DOHH2 (cell line): ENCODE results near the gene MED13L.

Experiments
- H3F3A ChIP-seq: fragments of 200-600 bp; sonication (generic), shearing (Covaris generic); 2 replicates; pipeline ENCODE4 v1.6.0; 2016; ENCODE audit warnings: antibody characterized with exemption, mild to moderate bottlenecking; ENCODE audit not compliant: control insufficient read depth, insufficient read depth
- H3K27ac ChIP-seq: fragments of 200-600 bp; sonication (generic); 2 replicates; pipeline ENCODE4 v1.5.1; 2014; ENCODE audit warnings: low read depth, mild to moderate bottlenecking, low read length, moderate library complexity
- H3K27me3 ChIP-seq: fragments of 200-600 bp; sonication (generic); 2 replicates; pipeline ENCODE4 v1.6.1; 2014; ENCODE audit warnings: mild to moderate bottlenecking, low read length, mixed read lengths; ENCODE audit not compliant: control insufficient read depth
- H3K36me3 ChIP-seq: fragments of 200-600 bp; sonication (generic); 2 replicates; pipeline ENCODE4 v1.6.1; 2014; ENCODE audit warnings: mild to moderate bottlenecking, low read length, moderate library complexity, mixed read lengths; ENCODE audit not compliant: control insufficient read depth
- H3K4me1 ChIP-seq: fragments of 200-600 bp; sonication (generic); 2 replicates; pipeline ENCODE4 v1.6.1; 2014; ENCODE audit warnings: mild to moderate bottlenecking, low read length, mixed read lengths; ENCODE audit not compliant: control insufficient read depth
- H3K4me2 ChIP-seq: fragments of 200-600 bp; sonication (generic); 2 replicates; pipeline ENCODE4 v1.6.0; 2014; ENCODE audit warnings: mild to moderate bottlenecking, low read length, moderate library complexity
- H3K4me3 ChIP-seq: fragments of 200-600 bp; sonication (generic); 2 replicates; pipeline ENCODE4 v1.5.1; 2014; ENCODE audit warnings: mild to moderate bottlenecking, low read length, mixed read lengths
- H3K79me2 ChIP-seq: fragments of 200-600 bp; sonication (generic); 2 replicates; pipeline ENCODE4 v1.6.1; 2014; ENCODE audit warnings: mild to moderate bottlenecking, low read length, mixed read lengths; ENCODE audit not compliant: control insufficient read depth
- H3K9me2 ChIP-seq: fragments of 200-600 bp; sonication (generic); replicated peaks from 2 replicates; pipeline ENCODE4 v1.6.1; 2014; ENCODE audit warnings: mild to moderate bottlenecking, low read length, mixed read lengths; ENCODE audit not compliant: control insufficient read depth
- H3K9me3 ChIP-seq: fragments of 200-600 bp; sonication (generic); 2 replicates; pipeline ENCODE4 v1.6.1; 2014; ENCODE audit warnings: antibody characterized with exemption, low read length, mixed read lengths; ENCODE audit not compliant: control insufficient read depth, insufficient read depth
- H4K20me1 ChIP-seq: fragments of 200-600 bp; sonication (generic); 2 replicates; pipeline ENCODE4 v1.6.0; 2014; ENCODE audit warnings: low read depth, mild to moderate bottlenecking, antibody characterized with exemption, low read length, moderate library complexity; ENCODE audit not compliant: control insufficient read depth, insufficient read depth
- EZH2phosphoT487 ChIP-seq: fragments of 200-600 bp; sonication (generic); IDR thresholded peaks from 2 replicates; pipeline ENCODE4 v1.6.1; 2017; ENCODE audit warnings: borderline replicate concordance, mild to moderate bottlenecking, antibody characterized with exemption, low read length, moderate library complexity, mixed read lengths
- TF ChIP-seq, protein P1 (sequence below): fragments of 200-600 bp; sonication (generic); IDR thresholded peaks from one replicate; pipeline ENCODE4 v1.5.1; 2014; ENCODE audit warnings: antibody characterized with exemption, mild to moderate bottlenecking, low read depth, low read length; ENCODE audit not compliant: poor library complexity, severe bottlenecking

Gene MED13L

DNA sequence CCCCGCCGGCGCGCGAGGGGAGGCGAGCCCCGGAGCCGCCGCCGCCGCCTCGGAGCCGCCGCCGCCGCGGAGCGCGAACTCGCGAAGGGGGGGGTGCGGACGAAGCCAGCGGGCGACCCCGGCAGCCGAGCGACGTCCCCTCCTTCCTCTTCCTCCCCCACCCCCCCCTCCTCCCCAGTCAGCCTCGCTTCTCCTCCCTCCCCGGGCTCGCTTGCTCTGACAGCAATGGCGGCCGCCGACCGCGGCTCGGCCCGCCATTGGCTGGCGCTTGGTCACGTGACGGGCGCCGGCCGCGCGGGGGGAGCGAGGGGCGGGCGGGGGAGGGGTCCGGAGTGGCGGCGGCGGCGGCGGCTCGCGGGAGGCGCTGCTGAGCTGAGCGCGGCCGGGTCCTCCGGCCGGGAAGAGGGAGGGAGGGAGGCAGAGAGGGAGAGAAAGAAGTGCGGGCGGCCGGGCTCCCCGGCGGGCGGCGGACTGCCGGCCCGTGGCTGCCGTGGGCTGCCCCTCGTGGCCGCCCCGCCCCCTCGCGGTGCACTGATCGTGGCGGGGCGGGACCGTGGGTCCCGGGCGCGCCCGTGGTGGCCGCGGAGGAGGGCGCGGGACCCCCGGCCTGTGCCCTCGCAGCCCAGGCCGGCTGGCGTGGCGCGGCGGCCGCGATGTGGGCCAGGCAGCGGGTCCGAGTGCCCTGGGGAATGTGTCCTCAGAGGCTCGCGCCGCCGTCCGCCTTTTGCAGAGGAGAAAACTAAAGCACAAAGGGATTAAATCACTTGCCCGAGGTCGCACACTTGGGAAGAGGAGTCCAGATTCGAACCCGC is at the start of gene MED13L:
MED13L (minus strand) TSS at position 227 of the 812 bp plus-strand sequence. CDS start 562 bp downstream, outside the sequence.
- peak within 1 kb of the TSS; percentile 98 for H3K4me2 ChIP-seq
- 0 out of 2 replicates have a peak, but pooled peaks cover 3% of the 10 kb centered on the region for H3F3A ChIP-seq
- peaks cover 24% of the 10 kb centered on the region; the same call in 1 of the 2 replicates for H4K20me1 ChIP-seq
- no peaks in the 10 kb centered on the region for H3K36me3 ChIP-seq
- peak within 1 kb of the TSS; percentile 15 for H3K27ac ChIP-seq
- peaks cover 42% of the 10 kb centered on the region for H3K79me2 ChIP-seq
- peaks cover 25% of the 10 kb centered on the region for H3K27me3 ChIP-seq
- no peaks in the 10 kb centered on the region for H3K9me3 ChIP-seq
- no peaks in the 10 kb centered on the region for H3K9me2 ChIP-seq
- TF ChIP-seq, protein P1, sequence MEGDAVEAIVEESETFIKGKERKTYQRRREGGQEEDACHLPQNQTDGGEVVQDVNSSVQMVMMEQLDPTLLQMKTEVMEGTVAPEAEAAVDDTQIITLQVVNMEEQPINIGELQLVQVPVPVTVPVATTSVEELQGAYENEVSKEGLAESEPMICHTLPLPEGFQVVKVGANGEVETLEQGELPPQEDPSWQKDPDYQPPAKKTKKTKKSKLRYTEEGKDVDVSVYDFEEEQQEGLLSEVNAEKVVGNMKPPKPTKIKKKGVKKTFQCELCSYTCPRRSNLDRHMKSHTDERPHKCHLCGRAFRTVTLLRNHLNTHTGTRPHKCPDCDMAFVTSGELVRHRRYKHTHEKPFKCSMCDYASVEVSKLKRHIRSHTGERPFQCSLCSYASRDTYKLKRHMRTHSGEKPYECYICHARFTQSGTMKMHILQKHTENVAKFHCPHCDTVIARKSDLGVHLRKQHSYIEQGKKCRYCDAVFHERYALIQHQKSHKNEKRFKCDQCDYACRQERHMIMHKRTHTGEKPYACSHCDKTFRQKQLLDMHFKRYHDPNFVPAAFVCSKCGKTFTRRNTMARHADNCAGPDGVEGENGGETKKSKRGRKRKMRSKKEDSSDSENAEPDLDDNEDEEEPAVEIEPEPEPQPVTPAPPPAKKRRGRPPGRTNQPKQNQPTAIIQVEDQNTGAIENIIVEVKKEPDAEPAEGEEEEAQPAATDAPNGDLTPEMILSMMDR = no peak
- TF ChIP-seq EZH2phosphoT487 = no peak
- peaks cover 35% of the 10 kb centered on the region for H3K4me1 ChIP-seq
- H3K4me3 ChIP-seq = peak within 1 kb of the TSS; percentile 94

DNA sequence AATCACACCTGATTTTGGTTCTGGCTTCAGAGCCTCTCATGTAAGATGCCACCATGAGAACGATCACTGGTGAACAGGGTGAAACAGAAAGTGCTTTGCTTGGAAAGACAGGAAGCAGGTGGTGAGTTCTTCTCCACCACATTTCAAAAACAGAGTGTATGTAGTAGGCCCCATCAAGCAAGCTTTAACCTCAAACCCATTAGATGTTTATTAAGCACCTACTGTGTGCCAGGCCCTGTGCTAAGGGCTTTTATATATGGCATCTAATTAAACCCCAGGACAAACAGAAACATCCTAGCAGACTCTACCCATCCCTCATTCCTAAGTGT is 47.8 kb upstream of the MED13L start:
- H3K4me2 ChIP-seq = no peak overlapping the region; the same call in 1 of the 2 replicates
- no peak overlapping the region for H3K4me3 ChIP-seq
- TF ChIP-seq, protein P1 = no peak
- TF ChIP-seq EZH2phosphoT487 = no peak
- no peaks in the 10 kb centered on the region for H3K9me2 ChIP-seq
- H3K9me3 ChIP-seq = no peaks in the 10 kb centered on the region
- peaks cover 5% of the 10 kb centered on the region for H3K27me3 ChIP-seq
- no peaks in the 10 kb centered on the region for H4K20me1 ChIP-seq
- no peaks in the 10 kb centered on the region for H3K36me3 ChIP-seq
- peaks cover 4% of the 10 kb centered on the region; the same call in 1 of the 2 replicates for H3K4me1 ChIP-seq
- no peaks in the 10 kb centered on the region for H3K79me2 ChIP-seq
- no peaks in the 10 kb centered on the region for H3F3A ChIP-seq
- no peak overlapping the region for H3K27ac ChIP-seq

DNA sequence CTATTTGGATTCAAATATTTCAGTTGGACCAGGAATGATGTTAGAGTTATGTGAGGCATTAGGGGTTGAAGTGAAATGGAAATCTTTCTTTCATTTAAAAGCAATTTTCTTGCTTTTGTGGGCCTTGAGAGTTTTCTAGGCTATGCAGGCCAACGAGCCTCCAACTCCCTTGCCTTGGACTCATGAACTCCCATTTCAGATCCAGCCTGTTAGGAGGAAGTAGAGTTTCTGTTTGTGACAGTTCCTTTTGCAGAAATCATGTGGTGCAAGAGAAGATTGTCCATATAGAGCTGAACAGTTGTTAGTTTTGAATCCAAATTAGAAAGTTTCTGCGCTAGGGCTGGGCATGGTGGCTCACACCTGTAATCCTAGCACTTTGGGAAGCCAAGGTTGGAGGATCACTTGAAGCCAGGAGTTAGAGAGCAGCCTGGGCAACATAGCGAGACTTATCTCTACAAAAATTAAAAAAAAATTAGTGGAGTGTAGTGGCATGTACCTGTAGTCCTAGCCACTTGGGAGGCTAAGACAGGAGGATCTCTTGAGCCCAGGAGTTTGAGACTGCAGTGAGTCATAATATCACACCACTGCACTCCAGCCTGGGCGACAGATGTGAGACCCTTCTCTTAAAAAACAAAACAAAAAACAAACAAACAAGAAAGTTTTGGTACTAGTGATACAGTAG is 47.3 kb upstream of the MED13L start:
- no peaks in the 10 kb centered on the region for H3K9me2 ChIP-seq
- H3K36me3 ChIP-seq = no peaks in the 10 kb centered on the region
- H3K27ac ChIP-seq = no peak overlapping the region
- no peaks in the 10 kb centered on the region for H3K79me2 ChIP-seq
- H3K4me3 ChIP-seq = no peak overlapping the region
- H3K9me3 ChIP-seq = no peaks in the 10 kb centered on the region
- peaks cover 4% of the 10 kb centered on the region; the same call in 1 of the 2 replicates for H3K4me1 ChIP-seq
- H3K4me2 ChIP-seq = no peak overlapping the region; the same call in 1 of the 2 replicates
- no peaks in the 10 kb centered on the region for H3F3A ChIP-seq
- TF ChIP-seq, protein P1 = no peak
- no peak for TF ChIP-seq EZH2phosphoT487
- peaks cover 5% of the 10 kb centered on the region for H3K27me3 ChIP-seq
- H4K20me1 ChIP-seq = no peaks in the 10 kb centered on the region
